ENCODE measurements around the gene NOPCHAP1.

DNA sequence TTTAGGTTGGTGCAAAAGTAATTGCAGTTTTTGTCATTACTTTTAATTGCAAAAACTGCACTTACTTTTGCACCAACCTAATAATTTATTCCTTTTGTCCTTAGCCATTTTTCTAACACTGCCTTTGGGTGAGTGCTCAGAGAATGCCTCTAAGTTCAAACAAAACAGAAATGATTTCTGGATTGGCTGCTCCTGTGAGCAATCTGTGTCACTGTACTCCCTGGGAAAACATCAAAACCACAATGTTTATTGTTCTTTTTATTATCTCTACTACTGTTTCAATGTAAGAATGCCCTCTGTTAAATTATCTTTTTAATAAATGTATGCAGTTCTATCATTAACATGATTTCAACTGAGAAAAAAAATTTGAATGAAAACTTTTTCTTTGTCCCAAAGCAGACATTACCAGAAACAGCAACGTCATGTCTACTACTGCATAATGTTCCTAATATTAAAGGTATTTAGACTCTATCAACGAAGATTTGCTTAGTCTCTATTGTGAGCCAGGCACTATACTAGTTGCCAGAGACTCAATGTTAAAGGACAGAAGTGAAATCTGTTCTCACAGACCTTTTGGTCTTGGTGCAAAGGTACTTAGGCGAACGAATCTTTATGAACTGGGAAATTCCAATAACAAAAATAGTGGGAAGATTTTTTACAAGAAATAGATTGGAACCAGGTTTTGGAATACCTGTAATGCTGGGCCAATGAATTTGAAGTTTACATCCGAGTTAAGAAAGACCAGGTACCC is 34.2 kb upstream of the NOPCHAP1 start:
- TF ChIP-seq, protein P1, sequence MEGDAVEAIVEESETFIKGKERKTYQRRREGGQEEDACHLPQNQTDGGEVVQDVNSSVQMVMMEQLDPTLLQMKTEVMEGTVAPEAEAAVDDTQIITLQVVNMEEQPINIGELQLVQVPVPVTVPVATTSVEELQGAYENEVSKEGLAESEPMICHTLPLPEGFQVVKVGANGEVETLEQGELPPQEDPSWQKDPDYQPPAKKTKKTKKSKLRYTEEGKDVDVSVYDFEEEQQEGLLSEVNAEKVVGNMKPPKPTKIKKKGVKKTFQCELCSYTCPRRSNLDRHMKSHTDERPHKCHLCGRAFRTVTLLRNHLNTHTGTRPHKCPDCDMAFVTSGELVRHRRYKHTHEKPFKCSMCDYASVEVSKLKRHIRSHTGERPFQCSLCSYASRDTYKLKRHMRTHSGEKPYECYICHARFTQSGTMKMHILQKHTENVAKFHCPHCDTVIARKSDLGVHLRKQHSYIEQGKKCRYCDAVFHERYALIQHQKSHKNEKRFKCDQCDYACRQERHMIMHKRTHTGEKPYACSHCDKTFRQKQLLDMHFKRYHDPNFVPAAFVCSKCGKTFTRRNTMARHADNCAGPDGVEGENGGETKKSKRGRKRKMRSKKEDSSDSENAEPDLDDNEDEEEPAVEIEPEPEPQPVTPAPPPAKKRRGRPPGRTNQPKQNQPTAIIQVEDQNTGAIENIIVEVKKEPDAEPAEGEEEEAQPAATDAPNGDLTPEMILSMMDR (IDR thresholded peaks at IDR 0.05), result no peak
- no peak for TF ChIP-seq POLR2A (IDR thresholded peaks at IDR 0.05)
